C1 segment of cervical spinal cord (tissue), 14 donors: Measurements from ENCODE around the gene SLC27A3.
"Not testable (repeated sequence)": the region's sequence is repeated elsewhere in the genome, so short reads cannot be mapped to it uniquely, and the experiment has no call there.

Source experiments
- DNase-seq, 14 donors: peaks; one replicate each; lab custom pipeline; 2025; lab: John Stamatoyannopoulos, UW

The SLC27A3 gene

GRCh38 chr1:153763365-153764225 is 11.6 kb upstream of the SLC27A3 start:
- DNase-seq, result peak in 4 of 14 donors; percentile 4 to 17 (median 6)

- no peak for DNase-seq
Measured at GRCh38 chr1:153764310-153764709, 10.9 kb upstream of the SLC27A3 start.

- DNase-seq, result not testable (repeated sequence)
Measured at GRCh38 chr1:153766663-153767062, 8.5 kb upstream of the SLC27A3 start.

- no peak for DNase-seq
Measured at GRCh38 chr1:153767519-153767918, 7.7 kb upstream of the SLC27A3 start.

- no peak for DNase-seq
Measured at GRCh38 chr1:153768316-153769181, 6.7 kb upstream of the SLC27A3 start.

GRCh38 chr1:153769221-153769620 is 6.0 kb upstream of the SLC27A3 start:
- DNase-seq, result no peak

GRCh38 chr1:153770797-153771196 is 4.4 kb upstream of the SLC27A3 start:
- no peak for DNase-seq

- DNase-seq, result no peak
Measured at GRCh38 chr1:153771261-153771660, 3.9 kb upstream of the SLC27A3 start.

- DNase-seq, result no peak
Measured at GRCh38 chr1:153771841-153772593, 3.2 kb upstream of the SLC27A3 start.

GRCh38 chr1:153773096-153773921 is 1.9 kb upstream of the SLC27A3 start:
- DNase-seq, result peak in 3 of 14 donors; percentile 9 to 64 (median 10)

- no peak for DNase-seq
Measured at GRCh38 chr1:153774026-153774595, 1.1 kb upstream of the SLC27A3 start.

GRCh38 chr1:153775458-153776327 is 486 bp downstream of the SLC27A3 start:
- peak in 2 of 14 donors; percentile 44 to 53 for DNase-seq

GRCh38 chr1:153776352-153776751 is 1.1 kb downstream of the SLC27A3 start:
- DNase-seq, result no peak

- no peak for DNase-seq
Measured at GRCh38 chr1:153776845-153777370, 1.7 kb downstream of the SLC27A3 start.

- peak in 4 of 14 donors; percentile 18 to 65 (median 47) for DNase-seq
Measured at GRCh38 chr1:153777648-153778047, 2.4 kb downstream of the SLC27A3 start.

GRCh38 chr1:153778051-153778823 is 3.0 kb downstream of the SLC27A3 start:
- peak in 1 of 14 donors; percentile 56 for DNase-seq

GRCh38 chr1:153778824-153779519 is 3.8 kb downstream of the SLC27A3 start:
- no peak for DNase-seq
